ENCODE data around the gene ADAMTSL1. TPM values are rescaled to one million over a fixed set of nuclear protein-coding genes. Genes with fewer than 3 reads are reported as not detected.

ADAMTSL1 gene
- total RNA-seq, 1 experiment from 2014 or later, result not detected

GRCh38 chr9:18863791-18864190, 389.8 kb downstream of the ADAMTSL1 start:
- H3K4me1 ChIP-seq (ENCODE audit: control insufficient read depth, insufficient read depth, low read length), result no peaks in the 10 kb centered on the region
- no TSS peak for BruUV-seq (replicated peaks)
- no peak for DNase-seq (ENCODE audit: low read depth, low spot score)
- TF ChIP-seq POLR2AphosphoS5 (IDR thresholded peaks at IDR 0.05; ENCODE audit: low read depth, low read length) (no peak), CTCF (IDR thresholded peaks at IDR 0.05) (no peak), SIN3A (IDR thresholded peaks at IDR 0.05; ENCODE audit: borderline replicate concordance, insufficient read depth, low read depth, low read length) (no peak), REST (IDR thresholded peaks at IDR 0.05; ENCODE audit: insufficient read depth in 1 of 2, low read depth in 2 of 2, low read length in 1 of 2) (no peak), TCF7L2 (IDR thresholded peaks at IDR 0.05; ENCODE audit: low read depth, low read length) (no peak)
- in situ Hi-C loops (cut with HindIII; ENCODE audit: low pct_unique_long_range_greater_than_20kb, low sequenced_read_pairs) (no loop called here), intact Hi-C loops (cut with micrococcal nuclease; ENCODE audit: unreplicated experiment) (no loop called here)
- no peak overlapping the region for H3K4me3 ChIP-seq (ENCODE audit: low read depth in 2 of 2, low read length in 2 of 2)
- no peaks in the 10 kb centered on the region for H3K36me3 ChIP-seq (ENCODE audit: control insufficient read depth, insufficient read depth, low read length)
- CTCF ChIA-PET, result no interaction called here
- ATAC-seq, result no peak
- no peaks in the 10 kb centered on the region for H3K9me3 ChIP-seq (ENCODE audit: control insufficient read depth, insufficient read depth, low read depth, low read length)
- POLR2A ChIA-PET, result no interaction called here
- H3K27me3 ChIP-seq (ENCODE audit: control insufficient read depth, insufficient read depth, low read length), result no peaks in the 10 kb centered on the region
- H3K27ac ChIP-seq (ENCODE audit: low read length), result no peak overlapping the region

- H3K27me3 ChIP-seq (ENCODE audit: control insufficient read depth, insufficient read depth, low read length), result no peaks in the 10 kb centered on the region
- no peaks in the 10 kb centered on the region for H3K9me3 ChIP-seq (ENCODE audit: control insufficient read depth, insufficient read depth, low read depth, low read length)
- no peak for TF ChIP-seq CTCF (IDR thresholded peaks at IDR 0.05)
- TF ChIP-seq REST (IDR thresholded peaks at IDR 0.05; ENCODE audit: insufficient read depth in 1 of 2, low read depth in 2 of 2, low read length in 1 of 2), result no peak
- TF ChIP-seq SIN3A (IDR thresholded peaks at IDR 0.05; ENCODE audit: borderline replicate concordance, insufficient read depth, low read depth, low read length), result no peak
- no peak for TF ChIP-seq POLR2AphosphoS5 (IDR thresholded peaks at IDR 0.05; ENCODE audit: low read depth, low read length)
- TF ChIP-seq TCF7L2 (IDR thresholded peaks at IDR 0.05; ENCODE audit: low read depth, low read length), result no peak
- POLR2A ChIA-PET, result no interaction called here
- in situ Hi-C loops (cut with HindIII; ENCODE audit: low pct_unique_long_range_greater_than_20kb, low sequenced_read_pairs) (no loop called here), intact Hi-C loops (cut with micrococcal nuclease; ENCODE audit: unreplicated experiment) (no loop called here)
- CTCF ChIA-PET, result no interaction called here
- BruUV-seq (replicated peaks), result no TSS peak
- H3K27ac ChIP-seq (ENCODE audit: low read length), result no peak overlapping the region
- no peak for ATAC-seq
- H3K4me1 ChIP-seq (ENCODE audit: control insufficient read depth, insufficient read depth, low read length), result no peaks in the 10 kb centered on the region
- H3K4me3 ChIP-seq (ENCODE audit: low read depth in 2 of 2, low read length in 2 of 2), result no peak overlapping the region
- no peak for DNase-seq (ENCODE audit: low read depth, low spot score)
- H3K36me3 ChIP-seq (ENCODE audit: control insufficient read depth, insufficient read depth, low read length), result no peaks in the 10 kb centered on the region
Observed at GRCh38 chr9:18864516-18864915, 390.6 kb downstream of the ADAMTSL1 start.

Measured in Panc1 (cell line).